GM23338 (cell line): Measurements from ENCODE around the gene GRIA4. TPM values are rescaled to one million over a fixed set of nuclear protein-coding genes. Genes with fewer than 3 reads are reported as not detected.

Experiments used
- ATAC-seq: fragments of 200-7000 bp; cut with Tn5 transposase; 3 replicates; pipeline ENCODE4 v1.9.1; 2020
- DNase-seq: peaks from one replicate; pipeline ENCODE4 v3.0.0-alpha.2; 2015; ENCODE audit warnings: low spot score
- H2AFZ ChIP-seq: fragments of 200-600 bp; sonication (generic); 2 replicates; pipeline ENCODE4 v1.8.0; 2016; ENCODE audit warnings: antibody characterized with exemption, mild to moderate bottlenecking, moderate library complexity
- H3F3A ChIP-seq: fragments of 200-600 bp; sonication (generic); replicated peaks from 2 replicates; pipeline ENCODE4 v1.8.0; 2017; ENCODE audit warnings: antibody characterized with exemption, mixed run types, low read depth
- H3K27ac ChIP-seq: fragments of 200-600 bp; sonication (generic); 2 replicates; pipeline ENCODE4 v1.6.1; 2016; ENCODE audit warnings: low read depth
- H3K27me3 ChIP-seq: fragments of 200-600 bp; sonication (generic); 2 replicates; pipeline ENCODE4 v1.8.0; 2016; ENCODE audit warnings: mild to moderate bottlenecking, mixed run types, moderate library complexity; ENCODE audit not compliant: insufficient read depth
- H3K36me3 ChIP-seq: fragments of 200-600 bp; sonication (generic); 2 replicates; pipeline ENCODE4 v1.8.0; 2016; ENCODE audit warnings: mild to moderate bottlenecking; ENCODE audit not compliant: insufficient read depth
- H3K4me1 ChIP-seq: fragments of 200-600 bp; sonication (generic); 2 replicates; pipeline ENCODE4 v1.8.0; 2016; ENCODE audit warnings: mild to moderate bottlenecking, moderate library complexity; ENCODE audit not compliant: insufficient read depth
- H3K4me2 ChIP-seq: fragments of 200-600 bp; sonication (generic); 2 replicates; pipeline ENCODE4 v1.7.1; 2017; ENCODE audit warnings: mixed run types
- H3K4me3 ChIP-seq: fragments of 200-600 bp; sonication (generic); 2 replicates; pipeline ENCODE4 v1.6.1; 2016; ENCODE audit warnings: mixed run types
- H3K79me2 ChIP-seq: fragments of 200-600 bp; sonication (generic); replicated peaks from 2 replicates; pipeline ENCODE4 v1.8.0; 2017; ENCODE audit warnings: mild to moderate bottlenecking; ENCODE audit not compliant: insufficient read depth
- H3K9me2 ChIP-seq: fragments of 200-600 bp; sonication (generic); 2 replicates; pipeline ENCODE4 v1.8.0; 2017; ENCODE audit not compliant: insufficient read depth
- H4K20me1 ChIP-seq: fragments of 200-600 bp; sonication (generic); replicated peaks from 2 replicates; pipeline ENCODE4 v1.8.0; 2017; ENCODE audit warnings: mild to moderate bottlenecking; ENCODE audit not compliant: insufficient read depth
- H3K27ac Mint-ChIP-seq: 2 replicates; pipeline ENCODE4 v1.8.0; 2020; ENCODE audit warnings: inconsistent platforms, mild to moderate bottlenecking, moderate library complexity, mixed read lengths
- H3K27me3 Mint-ChIP-seq: 3 replicates; pipeline ENCODE4 v1.8.0; 2022; ENCODE audit warnings: low read depth, mild to moderate bottlenecking, moderate library complexity, mixed read lengths, inconsistent platforms; ENCODE audit not compliant: insufficient read depth, poor library complexity
- H3K36me3 Mint-ChIP-seq: 3 replicates; pipeline ENCODE4 v1.8.0; 2021; ENCODE audit warnings: low read depth, mild to moderate bottlenecking, inconsistent platforms, moderate library complexity, mixed read lengths
- H3K4me1 Mint-ChIP-seq: 3 replicates; pipeline ENCODE4 v1.8.0; 2020; ENCODE audit warnings: mild to moderate bottlenecking, inconsistent platforms, mixed read lengths
- H3K4me3 Mint-ChIP-seq: 3 replicates; pipeline ENCODE4 v1.8.0; 2021; ENCODE audit warnings: moderate library complexity, mild to moderate bottlenecking, inconsistent platforms, mixed read lengths
- H3K9me3 Mint-ChIP-seq: 3 replicates; pipeline ENCODE4 v1.8.0; 2020; ENCODE audit warnings: moderate library complexity, mild to moderate bottlenecking, inconsistent platforms, mixed read lengths
- CREB1 ChIP-seq: fragments of 250-450 bp; sonication (Bioruptor Pico); IDR thresholded peaks from 2 replicates; pipeline ENCODE4 v1.5.0; 2020; ENCODE audit warnings: low read depth, mild to moderate bottlenecking, moderate library complexity
- CTCF ChIP-seq, 2 experiments: fragments of 200-600 bp in 1 of 2; sonication (generic) in 1 of 2; conservative IDR thresholded peaks; 2 replicates each; pipeline versions ENCODE4 v1.5.1 to v1.6.1; 2016 to 2017; ENCODE audit warnings: antibody characterized with exemption in 2 of 2, low read depth in 2 of 2, mild to moderate bottlenecking in 2 of 2, moderate library complexity in 1 of 2
- ETS1 ChIP-seq: IDR thresholded peaks from 2 replicates; pipeline ENCODE4 v1.6.1; 2016; ENCODE audit warnings: antibody characterized with exemption
- EZH2phosphoT487 ChIP-seq: fragments of 200-600 bp; sonication (generic); IDR thresholded peaks from one replicate; pipeline ENCODE4 v1.8.1; 2018; ENCODE audit warnings: antibody characterized with exemption; ENCODE audit not compliant: unreplicated experiment
- JUNB ChIP-seq: IDR thresholded peaks from one replicate; pipeline ENCODE4 v1.6.1; 2016; ENCODE audit warnings: antibody characterized with exemption; ENCODE audit not compliant: unreplicated experiment
- REST ChIP-seq: IDR thresholded peaks from one replicate; pipeline ENCODE4 v1.6.1; 2018; ENCODE audit warnings: antibody characterized with exemption; ENCODE audit not compliant: unreplicated experiment
- ZNF462 ChIP-seq: fragments of 250-450 bp; sonication (Bioruptor Pico); IDR thresholded peaks from 2 replicates; pipeline ENCODE4 v1.5.0; 2020; ENCODE audit warnings: mild to moderate bottlenecking, moderate library complexity
- polyA plus RNA-seq: library from polyadenylated mRNA; unstranded; fragments of >200 nt; fragmentation: Nextera tagmentation; extraction: Ambion mirVana; gene quantifications from 2 replicates; pipeline ENCODE4 v1.2.1, GENCODE V29; 2016
- total RNA-seq: library from RNA; depleted of rRNA; stranded (reverse); fragments of >200 nt; shearing (Covaris generic); gene quantifications from 2 replicates; pipeline ENCODE4 v1.2.3, GENCODE V29; 2014

GRIA4 gene
- total and polyA plus RNA-seq, 2 experiments from 2014 or later, result 17.8 to 71.1 TPM

- H3K9me2 ChIP-seq, result peaks cover 4% of the 10 kb centered on the region; the same call in 1 of the 2 replicates
- no peaks in the 10 kb centered on the region for H3K79me2 ChIP-seq
- ATAC-seq (no peak), DNase-seq (no peak)
- TF ChIP-seq EZH2phosphoT487, result no peak
- TF ChIP-seq REST, result no peak
- no peak for TF ChIP-seq ZNF462 (CRISPR knock-in tag)
- TF ChIP-seq CTCF (conservative IDR thresholded peaks at IDR 0.05; ENCODE audit: low read depth in 2 of 2), result no peak
- no peak for TF ChIP-seq JUNB
- TF ChIP-seq CREB1 (CRISPR knock-in tag), result no peak
- TF ChIP-seq ETS1, result no peak
- H3K36me3 ChIP-seq, result no peaks in the 10 kb centered on the region
- Mint-ChIP-seq H3K27me3 (peaks cover 1% of the 10 kb centered on the region), H3K4me3 (no peak overlapping the region), H3K4me1 (peaks cover 13% of the 10 kb centered on the region; the same call in 2 of the 3 replicates), H3K9me3 (no peaks in the 10 kb centered on the region), H3K27ac (no peak overlapping the region), H3K36me3 (no peaks in the 10 kb centered on the region)
- H4K20me1 ChIP-seq, result no peaks in the 10 kb centered on the region
- H3K4me3 ChIP-seq, result no peak overlapping the region
- no peak overlapping the region for H3K27ac ChIP-seq
- no peaks in the 10 kb centered on the region for H3F3A ChIP-seq
- H2AFZ ChIP-seq, result no peak overlapping the region
- no peak overlapping the region for H3K4me2 ChIP-seq
- no peaks in the 10 kb centered on the region for H3K27me3 ChIP-seq
- H3K4me1 ChIP-seq, result peaks cover 16% of the 10 kb centered on the region
Measured at GRCh38 chr11:105700271-105700670, 90.4 kb downstream of the GRIA4 start.
